Stomach (tissue), 4 donors: ENCODE measurements around the gene ATXN3L.

ENCODE experiments used
- POLR2AphosphoS5 ChIP-seq, 3 donors: sonication (generic); formaldehyde crosslinking; IDR thresholded peaks; one replicate each; pipeline ENCODE4 v1.6.1; 2016; ENCODE audit warnings: antibody characterized with exemption in 3 of 3
- TF ChIP-seq, protein P1 (sequence below), 7 experiments: fragments of 450-650 bp in 4 of 7; fragments of 200-600 bp in 3 of 7; sonication (generic) in 3 of 7; IDR thresholded peaks; one replicate each; pipeline ENCODE4 v1.5.1; 2016 to 2019; ENCODE audit warnings: antibody characterized with exemption in 7 of 7, control low read depth in 2 of 7, mild to moderate bottlenecking in 1 of 7

DNA sequence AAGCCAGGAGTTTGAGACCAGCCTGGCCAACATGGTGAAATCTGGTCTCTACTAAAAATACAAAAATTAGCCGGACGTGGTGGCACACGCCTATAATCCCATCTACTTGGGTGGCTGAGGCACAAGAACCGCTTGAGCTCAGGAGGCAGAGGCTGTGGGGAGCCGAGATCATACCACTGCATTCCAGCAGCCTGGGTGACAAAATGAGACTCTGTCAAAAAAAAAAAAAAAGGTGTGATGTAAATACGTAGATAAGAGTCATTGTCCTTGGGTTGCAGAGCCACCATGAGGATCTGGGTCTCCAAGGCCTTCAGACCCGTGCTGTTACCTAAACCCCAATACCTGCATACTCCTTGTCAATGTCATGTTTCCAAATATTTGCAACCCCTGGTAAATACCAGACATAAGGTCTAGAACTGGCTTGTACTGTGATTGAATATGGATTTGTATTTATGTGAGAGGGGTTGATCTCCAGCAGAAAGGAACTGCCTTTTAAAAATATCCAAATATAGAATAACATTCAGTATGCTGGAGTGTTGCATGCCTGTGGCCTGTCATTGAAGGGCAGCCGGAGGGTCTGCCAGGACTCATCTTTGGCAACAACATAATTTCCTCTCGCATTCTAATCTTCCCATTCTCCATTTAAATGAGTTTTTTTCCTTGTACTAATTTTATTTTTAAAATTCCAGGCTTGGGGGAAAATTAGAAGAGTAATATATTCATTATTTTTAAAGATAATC, 40.4 kb downstream of the ATXN3L start:
- TF ChIP-seq, protein P1, sequence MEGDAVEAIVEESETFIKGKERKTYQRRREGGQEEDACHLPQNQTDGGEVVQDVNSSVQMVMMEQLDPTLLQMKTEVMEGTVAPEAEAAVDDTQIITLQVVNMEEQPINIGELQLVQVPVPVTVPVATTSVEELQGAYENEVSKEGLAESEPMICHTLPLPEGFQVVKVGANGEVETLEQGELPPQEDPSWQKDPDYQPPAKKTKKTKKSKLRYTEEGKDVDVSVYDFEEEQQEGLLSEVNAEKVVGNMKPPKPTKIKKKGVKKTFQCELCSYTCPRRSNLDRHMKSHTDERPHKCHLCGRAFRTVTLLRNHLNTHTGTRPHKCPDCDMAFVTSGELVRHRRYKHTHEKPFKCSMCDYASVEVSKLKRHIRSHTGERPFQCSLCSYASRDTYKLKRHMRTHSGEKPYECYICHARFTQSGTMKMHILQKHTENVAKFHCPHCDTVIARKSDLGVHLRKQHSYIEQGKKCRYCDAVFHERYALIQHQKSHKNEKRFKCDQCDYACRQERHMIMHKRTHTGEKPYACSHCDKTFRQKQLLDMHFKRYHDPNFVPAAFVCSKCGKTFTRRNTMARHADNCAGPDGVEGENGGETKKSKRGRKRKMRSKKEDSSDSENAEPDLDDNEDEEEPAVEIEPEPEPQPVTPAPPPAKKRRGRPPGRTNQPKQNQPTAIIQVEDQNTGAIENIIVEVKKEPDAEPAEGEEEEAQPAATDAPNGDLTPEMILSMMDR (IDR thresholded peaks at IDR 0.05) = no peak
- TF ChIP-seq POLR2AphosphoS5 (IDR thresholded peaks at IDR 0.05) = no peak
